GM23338 (cell line): ENCODE results near the gene SMIM30. TPM values are rescaled to one million over a fixed set of nuclear protein-coding genes. Genes with fewer than 3 reads are reported as not detected.

ENCODE experiments used
- ATAC-seq: fragments of 200-7000 bp; cut with Tn5 transposase; 3 replicates; pipeline ENCODE4 v1.9.1; 2020
- DNase-seq: peaks from one replicate; pipeline ENCODE4 v3.0.0-alpha.2; 2015; ENCODE audit warnings: low spot score
- H2AFZ ChIP-seq: fragments of 200-600 bp; sonication (generic); 2 replicates; pipeline ENCODE4 v1.8.0; 2016; ENCODE audit warnings: antibody characterized with exemption, mild to moderate bottlenecking, moderate library complexity
- H3F3A ChIP-seq: fragments of 200-600 bp; sonication (generic); replicated peaks from 2 replicates; pipeline ENCODE4 v1.8.0; 2017; ENCODE audit warnings: antibody characterized with exemption, mixed run types, low read depth
- H3K27ac ChIP-seq: fragments of 200-600 bp; sonication (generic); 2 replicates; pipeline ENCODE4 v1.6.1; 2016; ENCODE audit warnings: low read depth
- H3K27me3 ChIP-seq: fragments of 200-600 bp; sonication (generic); 2 replicates; pipeline ENCODE4 v1.8.0; 2016; ENCODE audit warnings: mild to moderate bottlenecking, mixed run types, moderate library complexity; ENCODE audit not compliant: insufficient read depth
- H3K36me3 ChIP-seq: fragments of 200-600 bp; sonication (generic); 2 replicates; pipeline ENCODE4 v1.8.0; 2016; ENCODE audit warnings: mild to moderate bottlenecking; ENCODE audit not compliant: insufficient read depth
- H3K4me1 ChIP-seq: fragments of 200-600 bp; sonication (generic); 2 replicates; pipeline ENCODE4 v1.8.0; 2016; ENCODE audit warnings: mild to moderate bottlenecking, moderate library complexity; ENCODE audit not compliant: insufficient read depth
- H3K4me2 ChIP-seq: fragments of 200-600 bp; sonication (generic); 2 replicates; pipeline ENCODE4 v1.7.1; 2017; ENCODE audit warnings: mixed run types
- H3K4me3 ChIP-seq: fragments of 200-600 bp; sonication (generic); 2 replicates; pipeline ENCODE4 v1.6.1; 2016; ENCODE audit warnings: mixed run types
- H3K79me2 ChIP-seq: fragments of 200-600 bp; sonication (generic); replicated peaks from 2 replicates; pipeline ENCODE4 v1.8.0; 2017; ENCODE audit warnings: mild to moderate bottlenecking; ENCODE audit not compliant: insufficient read depth
- H3K9me2 ChIP-seq: fragments of 200-600 bp; sonication (generic); 2 replicates; pipeline ENCODE4 v1.8.0; 2017; ENCODE audit not compliant: insufficient read depth
- H4K20me1 ChIP-seq: fragments of 200-600 bp; sonication (generic); replicated peaks from 2 replicates; pipeline ENCODE4 v1.8.0; 2017; ENCODE audit warnings: mild to moderate bottlenecking; ENCODE audit not compliant: insufficient read depth
- H3K27ac Mint-ChIP-seq: 2 replicates; pipeline ENCODE4 v1.8.0; 2020; ENCODE audit warnings: inconsistent platforms, mild to moderate bottlenecking, moderate library complexity, mixed read lengths
- H3K27me3 Mint-ChIP-seq: 3 replicates; pipeline ENCODE4 v1.8.0; 2022; ENCODE audit warnings: low read depth, mild to moderate bottlenecking, moderate library complexity, mixed read lengths, inconsistent platforms; ENCODE audit not compliant: insufficient read depth, poor library complexity
- H3K36me3 Mint-ChIP-seq: 3 replicates; pipeline ENCODE4 v1.8.0; 2021; ENCODE audit warnings: low read depth, mild to moderate bottlenecking, inconsistent platforms, moderate library complexity, mixed read lengths
- H3K4me1 Mint-ChIP-seq: 3 replicates; pipeline ENCODE4 v1.8.0; 2020; ENCODE audit warnings: mild to moderate bottlenecking, inconsistent platforms, mixed read lengths
- H3K4me3 Mint-ChIP-seq: 3 replicates; pipeline ENCODE4 v1.8.0; 2021; ENCODE audit warnings: moderate library complexity, mild to moderate bottlenecking, inconsistent platforms, mixed read lengths
- H3K9me3 Mint-ChIP-seq: 3 replicates; pipeline ENCODE4 v1.8.0; 2020; ENCODE audit warnings: moderate library complexity, mild to moderate bottlenecking, inconsistent platforms, mixed read lengths
- CREB1 ChIP-seq: fragments of 250-450 bp; sonication (Bioruptor Pico); IDR thresholded peaks from 2 replicates; pipeline ENCODE4 v1.5.0; 2020; ENCODE audit warnings: low read depth, mild to moderate bottlenecking, moderate library complexity
- EZH2phosphoT487 ChIP-seq: fragments of 200-600 bp; sonication (generic); IDR thresholded peaks from one replicate; pipeline ENCODE4 v1.8.1; 2018; ENCODE audit warnings: antibody characterized with exemption; ENCODE audit not compliant: unreplicated experiment
- NANOG ChIP-seq: IDR thresholded peaks from 2 replicates; pipeline ENCODE4 v1.6.1; 2016; ENCODE audit warnings: antibody characterized with exemption, borderline replicate concordance
- POLR2AphosphoS5 ChIP-seq: IDR thresholded peaks from 2 replicates; pipeline ENCODE4 v1.6.1; 2016; ENCODE audit warnings: antibody characterized with exemption, low read depth
- STAT1 ChIP-seq: IDR thresholded peaks from one replicate; pipeline ENCODE4 v1.6.1; 2016; ENCODE audit warnings: antibody characterized with exemption; ENCODE audit not compliant: unreplicated experiment
- ZNF331 ChIP-seq: fragments of 250-450 bp; sonication (Bioruptor Pico); IDR thresholded peaks from 2 replicates; pipeline ENCODE4 v1.5.0; 2020; ENCODE audit warnings: low read depth, mild to moderate bottlenecking, moderate library complexity
- polyA plus RNA-seq: library from polyadenylated mRNA; unstranded; fragments of >200 nt; fragmentation: Nextera tagmentation; extraction: Ambion mirVana; gene quantifications from 2 replicates; pipeline ENCODE4 v1.2.1, GENCODE V29; 2016
- total RNA-seq: library from RNA; depleted of rRNA; stranded (reverse); fragments of >200 nt; shearing (Covaris generic); gene quantifications from 2 replicates; pipeline ENCODE4 v1.2.3, GENCODE V29; 2014
- TF ChIP-seq, protein P1 (sequence below): IDR thresholded peaks from 2 replicates; pipeline ENCODE4 v1.6.1; 2016; ENCODE audit warnings: antibody characterized with exemption
- TF ChIP-seq, protein P2 (sequence below): IDR thresholded peaks from one replicate; pipeline ENCODE4 v1.6.1; 2018; ENCODE audit warnings: antibody characterized with exemption; ENCODE audit not compliant: unreplicated experiment

Gene SMIM30
- total and polyA plus RNA-seq, 2 experiments from 2014 or later = 40.6 to 150 TPM

DNA sequence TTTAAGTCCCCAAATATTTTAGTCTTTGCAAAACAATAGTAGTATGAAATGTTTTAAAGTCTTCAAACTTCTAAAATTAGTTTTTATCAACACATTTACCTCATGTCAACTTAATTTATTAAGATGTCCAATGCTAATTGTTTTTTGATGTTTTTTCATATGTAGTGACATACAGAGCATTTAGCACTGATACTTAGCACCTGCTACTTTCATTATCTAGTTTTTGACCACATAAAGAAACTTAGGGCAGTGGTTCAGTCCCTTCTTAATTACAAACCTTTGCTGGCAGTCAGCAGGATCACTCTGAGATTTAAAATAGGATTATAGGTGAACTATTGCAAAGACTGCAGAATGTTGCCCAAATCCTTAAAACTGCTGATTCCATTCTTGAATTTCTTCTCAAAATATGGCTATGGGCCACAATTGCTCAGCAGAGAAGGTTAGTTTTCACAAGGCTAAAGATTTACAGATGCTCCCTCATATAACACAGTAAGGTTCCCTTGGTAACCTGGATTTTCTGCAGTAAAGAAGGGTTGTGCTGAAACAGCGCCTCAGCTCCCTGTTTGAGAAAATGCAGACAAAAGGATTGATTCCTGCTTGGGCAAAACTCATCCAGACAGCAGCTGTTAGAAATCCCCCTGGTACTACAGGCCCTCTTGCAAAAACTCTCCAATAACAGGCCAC, 35.1 kb downstream of the SMIM30 start:
- H3K4me1 Mint-ChIP-seq = peaks cover 17% of the 10 kb centered on the region; the same call in 2 of the 3 replicates
- no peak for ATAC-seq
- H3K27ac Mint-ChIP-seq = no peak overlapping the region
- peak; percentile 14 for DNase-seq
- H3K79me2 ChIP-seq = no peaks in the 10 kb centered on the region
- no peaks in the 10 kb centered on the region for H3K36me3 Mint-ChIP-seq
- no peaks in the 10 kb centered on the region for H3K9me3 Mint-ChIP-seq
- no peaks in the 10 kb centered on the region for H4K20me1 ChIP-seq
- H3K27ac ChIP-seq = no peak overlapping the region
- H3K27me3 ChIP-seq = peaks cover 88% of the 10 kb centered on the region
- TF ChIP-seq CREB1 (CRISPR knock-in tag) (no peak), ZNF331 (no peak)
- TF ChIP-seq, protein P1, sequence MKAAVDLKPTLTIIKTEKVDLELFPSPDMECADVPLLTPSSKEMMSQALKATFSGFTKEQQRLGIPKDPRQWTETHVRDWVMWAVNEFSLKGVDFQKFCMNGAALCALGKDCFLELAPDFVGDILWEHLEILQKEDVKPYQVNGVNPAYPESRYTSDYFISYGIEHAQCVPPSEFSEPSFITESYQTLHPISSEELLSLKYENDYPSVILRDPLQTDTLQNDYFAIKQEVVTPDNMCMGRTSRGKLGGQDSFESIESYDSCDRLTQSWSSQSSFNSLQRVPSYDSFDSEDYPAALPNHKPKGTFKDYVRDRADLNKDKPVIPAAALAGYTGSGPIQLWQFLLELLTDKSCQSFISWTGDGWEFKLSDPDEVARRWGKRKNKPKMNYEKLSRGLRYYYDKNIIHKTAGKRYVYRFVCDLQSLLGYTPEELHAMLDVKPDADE = no peak
- TF ChIP-seq, protein P2, sequence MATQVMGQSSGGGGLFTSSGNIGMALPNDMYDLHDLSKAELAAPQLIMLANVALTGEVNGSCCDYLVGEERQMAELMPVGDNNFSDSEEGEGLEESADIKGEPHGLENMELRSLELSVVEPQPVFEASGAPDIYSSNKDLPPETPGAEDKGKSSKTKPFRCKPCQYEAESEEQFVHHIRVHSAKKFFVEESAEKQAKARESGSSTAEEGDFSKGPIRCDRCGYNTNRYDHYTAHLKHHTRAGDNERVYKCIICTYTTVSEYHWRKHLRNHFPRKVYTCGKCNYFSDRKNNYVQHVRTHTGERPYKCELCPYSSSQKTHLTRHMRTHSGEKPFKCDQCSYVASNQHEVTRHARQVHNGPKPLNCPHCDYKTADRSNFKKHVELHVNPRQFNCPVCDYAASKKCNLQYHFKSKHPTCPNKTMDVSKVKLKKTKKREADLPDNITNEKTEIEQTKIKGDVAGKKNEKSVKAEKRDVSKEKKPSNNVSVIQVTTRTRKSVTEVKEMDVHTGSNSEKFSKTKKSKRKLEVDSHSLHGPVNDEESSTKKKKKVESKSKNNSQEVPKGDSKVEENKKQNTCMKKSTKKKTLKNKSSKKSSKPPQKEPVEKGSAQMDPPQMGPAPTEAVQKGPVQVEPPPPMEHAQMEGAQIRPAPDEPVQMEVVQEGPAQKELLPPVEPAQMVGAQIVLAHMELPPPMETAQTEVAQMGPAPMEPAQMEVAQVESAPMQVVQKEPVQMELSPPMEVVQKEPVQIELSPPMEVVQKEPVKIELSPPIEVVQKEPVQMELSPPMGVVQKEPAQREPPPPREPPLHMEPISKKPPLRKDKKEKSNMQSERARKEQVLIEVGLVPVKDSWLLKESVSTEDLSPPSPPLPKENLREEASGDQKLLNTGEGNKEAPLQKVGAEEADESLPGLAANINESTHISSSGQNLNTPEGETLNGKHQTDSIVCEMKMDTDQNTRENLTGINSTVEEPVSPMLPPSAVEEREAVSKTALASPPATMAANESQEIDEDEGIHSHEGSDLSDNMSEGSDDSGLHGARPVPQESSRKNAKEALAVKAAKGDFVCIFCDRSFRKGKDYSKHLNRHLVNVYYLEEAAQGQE = no peak
- H2AFZ ChIP-seq = no peak overlapping the region
- peaks cover 47% of the 10 kb centered on the region for H3K27me3 Mint-ChIP-seq
- H3K4me3 ChIP-seq = no peak overlapping the region
- H3K4me1 ChIP-seq = no peaks in the 10 kb centered on the region
- no peaks in the 10 kb centered on the region for H3K9me2 ChIP-seq
- no peaks in the 10 kb centered on the region for H3K36me3 ChIP-seq
- no peaks in the 10 kb centered on the region for H3F3A ChIP-seq
- H3K4me2 ChIP-seq = no peak overlapping the region
- H3K4me3 Mint-ChIP-seq = no peak overlapping the region

DNA sequence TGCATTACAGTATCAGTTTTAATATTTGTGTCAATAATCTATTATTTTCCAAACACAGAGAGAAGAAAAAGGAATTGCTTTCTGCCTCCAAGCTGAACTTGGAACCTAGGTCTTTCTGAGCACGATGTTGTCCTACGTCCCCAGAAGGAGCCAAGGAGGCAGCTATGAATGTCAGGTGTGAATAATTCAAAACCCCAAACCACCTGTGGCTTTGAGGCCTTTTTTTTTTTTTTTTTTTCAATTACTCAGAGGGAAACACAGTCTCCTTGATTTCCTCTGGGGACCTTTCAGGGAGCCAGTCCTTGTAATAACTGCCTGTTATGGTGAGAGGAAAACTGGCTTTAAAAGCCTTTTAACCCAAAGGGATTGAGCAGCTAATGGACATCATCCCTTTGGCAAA, 40.0 kb downstream of the SMIM30 start:
- ATAC-seq (no peak), DNase-seq (no peak)
- peaks cover 100% of the 10 kb centered on the region for H3K27me3 ChIP-seq
- H2AFZ ChIP-seq = no peak overlapping the region
- H3K79me2 ChIP-seq = no peaks in the 10 kb centered on the region
- no peak overlapping the region for H3K4me3 ChIP-seq
- 0 out of 2 replicates have a peak, but pooled peaks cover 5% of the 10 kb centered on the region for H4K20me1 ChIP-seq
- H3F3A ChIP-seq = no peaks in the 10 kb centered on the region
- H3K9me2 ChIP-seq = no peaks in the 10 kb centered on the region
- H3K4me3 Mint-ChIP-seq = no peak overlapping the region
- H3K9me3 Mint-ChIP-seq = no peaks in the 10 kb centered on the region; the same call in 2 of the 3 replicates
- H3K27me3 Mint-ChIP-seq = peaks cover 70% of the 10 kb centered on the region
- no peak overlapping the region for H3K27ac ChIP-seq
- no peaks in the 10 kb centered on the region for H3K36me3 ChIP-seq
- H3K4me2 ChIP-seq = no peak overlapping the region
- H3K36me3 Mint-ChIP-seq = no peaks in the 10 kb centered on the region
- H3K4me1 Mint-ChIP-seq = peaks cover 16% of the 10 kb centered on the region
- no peaks in the 10 kb centered on the region for H3K4me1 ChIP-seq
- H3K27ac Mint-ChIP-seq = no peak overlapping the region
- TF ChIP-seq POLR2AphosphoS5 (no peak), NANOG (no peak), EZH2phosphoT487 (no peak), STAT1 (no peak)
- TF ChIP-seq, protein P2 = no peak
- TF ChIP-seq, protein P1 = no peak
